ENCODE results near the gene RNF40.

- TF ChIP-seq CTCF (IDR thresholded peaks at IDR 0.05) (peak in 2 of 6 experiments; percentile 15 to 23), POLR2A (IDR thresholded peaks at IDR 0.05) (no peak)
Measured at GRCh38 chr16:30722443-30722842, 39.7 kb upstream of the RNF40 start.

Measured in Peyer's patch (tissue), 4 donors.